ENCODE results near the gene SUGP1.
A peak's percentile ranks its signal among the peaks of the same experiment; 100 is the strongest.

SUGP1 gene

DNA sequence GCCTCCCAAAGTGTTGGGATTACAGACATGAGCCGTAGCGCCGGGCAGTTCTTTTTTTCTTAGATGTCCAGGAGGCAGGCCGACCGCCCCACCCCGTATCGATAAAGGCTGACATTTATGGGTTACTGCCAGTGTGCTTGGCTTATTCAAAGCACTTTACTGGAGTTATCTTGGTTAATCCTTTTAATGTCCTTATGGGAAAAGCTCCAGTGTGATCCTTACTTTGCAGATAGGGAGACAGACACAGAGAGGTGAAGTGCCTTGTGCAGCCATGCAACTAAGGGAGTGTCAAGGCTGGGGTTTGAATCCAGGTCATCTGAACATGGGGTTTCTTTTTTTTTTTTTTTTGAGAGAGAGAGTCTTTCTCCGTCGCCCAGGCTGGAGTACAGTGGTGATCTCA is 89.3 kb downstream of the SUGP1 start:
- in situ Hi-C loops (cut with MboI; ENCODE audit: low sequenced_read_pairs, unreplicated experiment) = no loop called here
- DNase-seq (ENCODE audit: low spot score) = no peak
- TF ChIP-seq CTCF (IDR thresholded peaks at IDR 0.05; ENCODE audit: borderline replicate concordance, control extremely low read depth, extremely low read depth, insufficient read depth, missing control alignments) = no peak

- in situ Hi-C loops (cut with MboI; ENCODE audit: low sequenced_read_pairs, unreplicated experiment) = no loop called here
- no peak for TF ChIP-seq CTCF (IDR thresholded peaks at IDR 0.05; ENCODE audit: borderline replicate concordance, control extremely low read depth, extremely low read depth, insufficient read depth, missing control alignments)
- no peak for DNase-seq (ENCODE audit: low spot score)
Observed at GRCh38 chr19:19229701-19230100, 90.6 kb downstream of the SUGP1 start.

- peak; percentile 32 for DNase-seq (ENCODE audit: low spot score)
- in situ Hi-C loops (cut with MboI; ENCODE audit: low sequenced_read_pairs, unreplicated experiment) = no loop called here
- TF ChIP-seq CTCF (IDR thresholded peaks at IDR 0.05; ENCODE audit: borderline replicate concordance, control extremely low read depth, extremely low read depth, insufficient read depth, missing control alignments) = no peak
Observed at GRCh38 chr19:19227217-19227616, 93.1 kb downstream of the SUGP1 start.

- in situ Hi-C loops (cut with MboI; ENCODE audit: low sequenced_read_pairs, unreplicated experiment) = no loop called here
- DNase-seq (ENCODE audit: low spot score) = no peak
- no peak for TF ChIP-seq CTCF (IDR thresholded peaks at IDR 0.05; ENCODE audit: borderline replicate concordance, control extremely low read depth, extremely low read depth, insufficient read depth, missing control alignments)
Observed at GRCh38 chr19:19226663-19227062, 93.6 kb downstream of the SUGP1 start.

GRCh38 chr19:19226204-19226603 is 94.1 kb downstream of the SUGP1 start:
- no peak for TF ChIP-seq CTCF (IDR thresholded peaks at IDR 0.05; ENCODE audit: borderline replicate concordance, control extremely low read depth, extremely low read depth, insufficient read depth, missing control alignments)

More at GRCh38 chr19:19226204-19226603, 94.1 kb downstream of the SUGP1 start:
- no peak for DNase-seq (ENCODE audit: low spot score)
- in situ Hi-C loops (cut with MboI; ENCODE audit: low sequenced_read_pairs, unreplicated experiment) = no loop called here
